Measurements from ENCODE around the gene INPP5B.
"Not testable (repeated sequence)": the region's sequence is repeated elsewhere in the genome, so short reads cannot be mapped to it uniquely, and the experiment has no call there.

The INPP5B gene

DNA sequence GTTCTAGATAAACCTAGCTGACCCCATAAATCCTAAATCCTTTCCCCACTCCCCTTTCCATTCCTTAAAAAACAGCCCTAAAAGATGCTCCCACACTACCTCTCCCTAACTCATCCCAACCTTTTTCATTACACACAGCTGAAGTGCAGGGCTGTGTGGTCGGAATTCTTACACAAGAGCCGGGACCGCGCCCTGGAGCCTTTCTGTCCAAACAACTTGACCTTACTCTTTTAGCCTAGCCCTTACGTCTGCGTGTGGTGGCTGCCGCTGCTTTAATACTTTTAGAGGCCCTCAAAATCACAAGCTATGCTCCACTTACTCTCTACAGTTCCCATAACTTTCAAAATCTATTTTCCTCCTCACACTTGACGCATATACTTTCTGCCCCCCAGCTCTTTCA is 36.0 kb downstream of the INPP5B start:
- not testable (repeated sequence) for DNase-seq

DNA sequence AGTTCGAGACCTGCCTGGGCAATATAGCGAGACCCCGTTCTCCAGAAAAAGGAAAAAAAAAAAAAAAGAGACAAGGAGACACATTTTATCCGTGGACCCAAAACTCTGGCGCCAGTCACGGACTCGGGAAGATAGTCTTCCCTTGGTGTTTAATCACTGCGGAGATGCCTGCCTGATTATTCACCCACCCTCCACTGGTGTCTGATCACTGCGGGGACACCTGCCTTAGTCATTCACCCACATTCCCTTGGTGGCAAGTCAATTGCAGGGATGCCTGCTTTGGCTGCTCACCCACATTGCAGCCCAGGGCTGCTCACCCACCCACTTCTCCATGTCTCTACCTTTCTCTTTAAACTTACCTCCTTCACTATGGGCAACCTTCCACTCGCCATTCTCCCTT is 38.3 kb downstream of the INPP5B start:
- DNase-seq, result not testable (repeated sequence)

DNA sequence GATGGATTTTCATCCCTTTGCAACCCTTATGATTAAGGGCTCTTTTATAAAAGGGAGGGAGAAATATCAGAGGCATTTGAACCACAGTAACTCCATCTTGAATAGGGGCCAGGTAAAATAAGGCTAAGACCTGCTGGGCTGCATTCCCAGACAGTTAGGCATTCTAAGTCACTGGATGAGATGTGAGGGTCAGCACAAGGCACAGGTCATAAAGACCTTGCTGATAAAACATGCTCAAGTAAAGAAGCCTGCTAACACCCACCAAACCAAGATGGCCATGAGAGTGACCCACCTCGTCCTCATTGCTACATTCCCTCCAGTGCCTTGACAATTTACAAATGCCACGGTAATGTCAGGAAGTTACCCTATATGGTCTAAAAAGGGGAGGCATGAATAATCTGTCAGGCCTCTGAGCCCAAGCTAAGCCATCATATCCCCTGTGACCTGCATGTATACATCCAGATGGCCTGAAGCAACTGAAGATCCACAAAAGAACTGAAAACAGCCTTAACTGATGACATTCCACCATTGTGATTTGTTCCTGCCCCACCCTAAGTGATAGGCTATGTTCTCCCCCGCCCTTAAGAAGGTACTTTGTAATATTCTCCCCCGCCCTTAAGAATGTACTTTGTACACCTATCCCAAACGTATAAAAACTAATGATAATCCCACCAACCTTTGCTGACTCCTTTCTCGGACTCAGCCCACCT is 39.3 kb downstream of the INPP5B start:
- not testable (repeated sequence) for DNase-seq

DNA sequence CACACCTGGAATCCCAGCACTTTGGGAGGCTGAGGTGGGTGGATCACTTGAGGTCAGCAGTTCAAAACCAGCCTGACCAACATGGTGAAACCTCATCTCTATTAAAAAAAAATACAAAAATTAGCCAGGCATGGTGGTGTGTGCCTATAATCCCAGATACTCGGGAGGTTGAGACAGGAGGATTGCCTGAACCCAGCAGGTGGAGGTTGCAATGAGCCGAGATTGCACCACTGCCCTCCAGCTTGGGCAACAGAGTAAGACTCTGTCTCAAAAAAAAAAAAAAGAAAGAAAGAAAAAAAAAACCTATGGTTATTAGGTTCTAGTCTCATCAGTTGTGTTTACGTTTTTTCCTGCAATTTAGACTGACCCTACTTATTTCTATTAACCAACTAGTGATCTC is 40.3 kb downstream of the INPP5B start:
- DNase-seq, result not testable (repeated sequence)

DNA sequence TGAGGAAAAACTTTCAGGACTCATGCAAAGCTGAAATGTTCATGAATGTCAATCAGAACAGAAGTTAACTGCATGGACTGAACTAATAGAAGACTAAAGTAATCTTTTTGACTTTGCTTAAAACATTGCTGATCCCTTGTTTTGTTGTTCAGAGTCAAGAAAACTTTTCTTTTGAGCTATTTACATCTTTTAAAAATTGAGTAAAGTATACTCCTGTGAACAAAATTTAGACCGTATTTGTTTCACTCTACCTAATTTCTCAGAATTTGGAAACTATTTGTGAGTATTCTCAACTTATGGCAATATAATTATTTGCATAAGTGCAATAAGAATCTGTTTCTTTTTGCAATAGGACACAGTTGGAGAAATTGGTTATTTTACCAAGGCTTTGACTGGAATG is 41.1 kb downstream of the INPP5B start:
- peak; percentile 8 for DNase-seq

DNA sequence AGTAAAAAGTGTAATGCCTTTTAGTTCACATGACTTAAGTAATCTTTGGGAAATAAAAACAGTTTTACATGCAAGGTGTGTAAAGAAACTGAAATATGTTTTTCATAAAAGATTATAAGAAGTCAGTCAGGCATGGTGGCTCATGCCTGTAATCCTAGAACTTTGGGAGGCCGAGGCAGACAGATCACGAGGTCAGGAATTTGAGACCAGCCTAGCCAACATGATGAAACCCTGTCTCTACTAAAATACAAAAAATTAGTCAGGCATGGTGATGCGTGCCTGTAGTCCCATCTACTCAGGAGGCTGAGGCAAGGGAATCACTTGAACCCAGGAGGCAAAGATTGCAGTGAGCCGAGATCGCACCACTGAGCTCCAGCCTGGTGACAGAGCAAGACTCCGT is 42.9 kb downstream of the INPP5B start:
- not testable (repeated sequence) for DNase-seq

DNA sequence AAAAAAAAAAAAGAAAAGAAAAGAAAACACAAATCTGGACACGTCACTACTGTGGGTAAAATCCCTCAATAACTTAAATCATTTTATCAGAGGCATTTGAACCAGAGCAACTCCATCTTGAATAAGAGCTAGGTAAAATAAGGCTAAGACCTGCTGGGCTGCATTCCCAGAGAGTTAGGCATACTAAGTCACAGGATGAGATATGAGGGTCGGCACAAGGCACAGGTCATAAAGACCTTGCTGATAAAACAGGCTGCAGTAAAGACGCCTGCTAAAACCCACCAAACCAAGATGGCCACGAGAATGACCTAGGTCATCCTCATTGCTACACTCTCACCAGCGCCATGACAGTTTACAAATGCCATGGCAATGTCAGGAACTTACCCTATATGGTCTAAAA is 43.9 kb downstream of the INPP5B start:
- DNase-seq, result no peak

DNA sequence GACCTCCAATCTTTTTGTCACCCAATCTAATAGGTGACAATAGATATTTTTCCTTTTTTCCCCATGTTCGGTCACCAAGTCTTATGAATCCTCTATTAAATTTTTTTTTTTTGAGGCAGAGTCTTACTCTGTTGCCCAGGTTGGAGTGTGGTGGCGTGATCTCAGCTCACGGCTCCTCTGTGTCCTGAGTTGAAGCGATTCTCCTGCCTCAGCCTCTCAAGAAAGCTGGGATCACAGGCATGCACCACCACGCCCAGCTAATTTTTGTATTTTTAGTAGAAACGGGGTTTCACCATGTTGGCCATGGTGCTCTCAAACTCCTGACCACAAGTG is 45.0 kb downstream of the INPP5B start:
- no peak for DNase-seq

DNA sequence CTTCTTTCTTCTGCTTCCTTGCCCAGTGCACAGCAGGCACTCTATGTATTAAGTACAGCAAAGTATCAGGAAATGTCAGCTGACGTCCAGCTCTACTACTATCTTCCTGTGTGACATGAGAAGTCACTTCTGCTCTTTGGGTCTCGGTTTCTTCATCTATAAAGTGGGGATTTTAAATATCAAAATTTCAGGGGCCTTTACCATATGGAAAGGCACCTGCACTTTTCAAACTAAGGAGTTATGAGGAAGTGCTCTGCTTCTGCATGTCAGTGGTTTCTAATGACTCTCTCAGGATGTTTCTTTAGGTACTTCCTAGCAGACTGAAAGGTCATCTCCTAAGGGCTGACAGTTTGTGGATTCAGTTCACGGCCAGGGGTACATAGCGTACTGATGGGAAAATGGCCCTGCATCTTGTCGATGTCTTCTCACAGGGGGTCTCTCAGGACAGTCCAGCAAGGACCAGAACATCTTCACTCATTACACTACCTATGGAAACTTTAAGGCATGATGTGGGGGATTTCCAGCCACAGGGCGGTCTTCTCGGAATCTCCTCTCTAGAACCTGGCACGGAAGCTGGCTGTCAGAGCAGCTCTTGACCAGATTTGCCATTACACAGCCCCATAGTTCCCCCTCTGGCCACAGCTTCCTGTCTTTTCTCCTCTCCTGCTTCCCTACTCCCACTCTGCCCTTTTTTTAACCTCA is 45.5 kb downstream of the INPP5B start:
- no peak for DNase-seq

DNA sequence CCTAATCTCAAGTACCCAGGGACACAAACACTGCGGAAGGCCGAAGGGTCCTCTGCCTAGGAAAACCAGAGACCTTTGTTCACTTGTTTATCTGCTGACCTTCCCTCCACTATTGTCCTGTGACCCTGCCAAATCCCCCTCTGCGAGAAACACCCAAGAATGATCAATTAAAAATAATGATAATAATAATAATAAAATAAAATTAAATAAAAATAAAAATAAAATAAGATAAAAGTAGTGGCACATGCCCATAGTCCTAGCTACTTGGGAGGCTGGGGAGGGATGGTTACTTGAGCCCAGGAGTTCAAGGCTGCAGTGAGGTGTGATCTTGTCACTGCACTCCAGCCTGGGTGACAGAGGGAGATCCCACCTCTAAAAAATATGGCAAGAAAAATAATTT is 49.3 kb downstream of the INPP5B start:
- DNase-seq, result not testable (repeated sequence)

DNA sequence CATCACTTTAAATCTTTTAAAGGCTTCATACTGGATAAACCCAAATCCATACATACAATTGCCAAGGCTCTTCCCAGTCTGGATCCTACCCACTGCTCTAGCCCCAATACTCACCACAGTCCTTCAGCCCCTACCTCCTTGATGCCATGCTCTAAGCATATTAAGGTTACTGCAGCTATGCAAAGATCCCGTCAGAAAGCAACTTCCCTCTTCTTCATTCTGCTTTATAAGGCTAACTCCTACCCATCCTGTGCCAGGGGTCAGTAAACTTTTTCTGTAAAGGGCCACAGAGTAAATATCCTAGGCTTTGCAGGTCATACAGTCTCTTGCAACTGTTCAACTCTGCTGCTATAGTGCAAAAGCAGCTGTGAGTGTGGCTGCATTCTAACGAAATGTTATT is 53.2 kb downstream of the INPP5B start:
- no peak for DNase-seq

DNA sequence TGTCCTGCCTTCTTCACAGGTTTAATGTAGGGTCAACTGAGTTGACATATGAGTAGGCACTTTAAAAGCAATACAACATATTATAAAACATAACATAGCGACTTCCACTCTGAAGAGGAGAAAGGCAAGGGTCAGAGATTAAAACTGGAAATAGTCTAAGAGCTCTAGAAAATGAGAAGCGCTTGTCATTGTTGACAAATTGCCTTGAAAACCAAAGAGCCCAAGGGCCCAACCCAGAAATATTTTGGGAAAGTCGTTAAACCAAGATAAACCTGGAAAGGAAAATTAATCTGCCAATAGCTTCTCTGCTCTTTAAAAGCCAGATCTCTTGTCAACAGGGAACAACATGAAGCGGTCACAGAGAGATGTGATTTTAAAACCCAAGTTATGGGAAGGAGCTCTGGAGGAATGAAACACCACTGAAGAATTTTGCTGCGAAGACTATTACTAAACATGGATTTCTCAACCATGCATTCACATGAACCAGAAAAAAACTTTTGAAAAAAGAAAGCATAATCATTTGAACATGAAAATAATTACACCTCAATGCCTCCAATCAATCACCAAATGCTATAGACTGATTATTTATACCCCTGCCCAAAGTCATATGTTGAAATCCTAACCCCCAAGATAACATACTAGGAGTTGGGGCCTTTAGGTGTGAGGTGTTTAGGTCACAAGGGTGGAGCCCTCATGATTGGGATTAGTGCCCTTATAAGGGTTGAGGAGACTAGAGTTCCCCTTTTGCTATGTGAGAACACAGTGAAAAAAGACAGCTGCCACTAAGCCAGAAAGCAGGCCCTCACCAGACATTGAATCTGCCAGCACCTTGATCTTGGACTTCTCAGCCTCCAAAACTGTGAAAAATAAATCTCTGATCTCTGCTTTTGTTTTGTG is 54.5 kb downstream of the INPP5B start:
- DNase-seq, result no peak

DNA sequence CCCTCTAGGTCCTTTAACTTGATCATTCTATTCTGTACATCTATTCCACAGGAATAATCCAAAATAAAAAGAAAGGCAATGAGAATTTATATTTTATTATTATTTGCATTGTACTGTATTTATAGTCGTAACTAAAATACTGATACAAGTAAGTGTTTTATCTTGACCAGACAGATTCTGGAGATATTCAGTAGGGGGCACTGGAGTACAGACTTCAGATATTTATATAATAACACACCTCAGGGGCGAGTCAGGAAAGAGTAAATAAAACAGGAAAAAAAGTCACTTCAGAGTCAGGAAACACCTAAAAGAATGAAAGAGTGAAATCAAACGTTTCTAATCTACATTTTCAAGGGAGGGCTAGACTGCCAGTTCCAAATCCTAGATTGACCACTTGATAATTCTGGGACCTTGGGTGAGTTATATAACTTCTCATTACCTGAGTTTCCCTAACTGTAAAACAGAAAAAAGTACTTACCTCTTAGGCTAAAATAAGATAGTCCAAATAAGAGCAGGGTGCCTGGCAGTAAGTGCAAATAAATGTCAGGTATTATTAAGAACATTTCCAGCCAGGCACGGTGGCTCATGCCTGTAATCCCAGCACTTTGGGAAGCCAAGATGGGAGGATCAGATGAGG is 56.4 kb downstream of the INPP5B start:
- DNase-seq, result peak; percentile 87

DNA sequence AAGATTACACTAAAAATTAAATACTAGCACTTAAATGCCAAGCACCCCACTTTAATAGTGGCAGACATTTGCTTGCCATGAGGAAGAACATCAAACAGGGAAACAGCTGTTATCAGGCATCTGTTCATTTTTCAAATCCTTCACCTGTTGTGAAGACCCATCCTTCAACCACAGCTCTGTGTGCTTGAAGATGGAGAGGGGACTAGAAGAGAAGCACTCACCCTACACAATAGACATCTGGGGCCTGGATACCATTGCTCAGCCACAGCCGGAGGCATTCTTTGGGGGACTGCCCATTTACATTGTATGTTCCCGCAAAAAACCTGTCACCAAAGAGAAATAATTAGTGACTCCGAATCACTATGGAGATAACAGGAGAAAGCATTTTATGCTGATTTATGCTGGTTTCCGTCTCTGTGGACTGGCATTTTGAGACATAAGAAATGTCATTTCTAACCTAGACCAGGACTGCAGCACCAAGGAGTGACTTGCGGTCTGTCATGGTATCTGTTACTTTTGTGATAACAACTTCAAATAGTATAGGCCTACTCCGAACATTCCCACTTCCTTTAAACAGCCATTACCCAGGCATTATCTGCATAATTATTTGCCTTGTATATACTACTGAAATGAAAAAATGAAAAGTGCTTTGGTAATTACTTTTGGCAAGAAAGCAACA is 58.7 kb downstream of the INPP5B start:
- no peak for DNase-seq

DNA sequence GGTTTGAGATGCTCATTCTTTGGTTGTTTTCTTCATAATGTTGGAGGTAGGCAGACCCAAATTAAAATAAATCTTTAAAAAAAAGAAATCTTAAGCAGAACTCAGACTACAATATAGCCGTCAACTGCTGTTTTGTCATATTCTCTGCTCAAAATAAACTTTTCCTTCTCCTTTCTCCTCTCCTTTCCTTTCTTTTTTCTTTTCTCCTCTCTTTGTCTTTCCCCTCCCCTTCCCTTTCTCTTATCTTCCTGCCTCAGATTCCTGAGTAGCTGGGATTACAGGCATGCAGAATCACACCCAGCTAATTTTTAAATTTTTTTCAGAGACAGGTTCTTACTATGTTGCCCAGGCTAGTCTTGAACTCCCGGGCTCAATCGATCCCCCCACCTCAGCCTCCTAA is 62.7 kb downstream of the INPP5B start:
- no peak for DNase-seq

DNA sequence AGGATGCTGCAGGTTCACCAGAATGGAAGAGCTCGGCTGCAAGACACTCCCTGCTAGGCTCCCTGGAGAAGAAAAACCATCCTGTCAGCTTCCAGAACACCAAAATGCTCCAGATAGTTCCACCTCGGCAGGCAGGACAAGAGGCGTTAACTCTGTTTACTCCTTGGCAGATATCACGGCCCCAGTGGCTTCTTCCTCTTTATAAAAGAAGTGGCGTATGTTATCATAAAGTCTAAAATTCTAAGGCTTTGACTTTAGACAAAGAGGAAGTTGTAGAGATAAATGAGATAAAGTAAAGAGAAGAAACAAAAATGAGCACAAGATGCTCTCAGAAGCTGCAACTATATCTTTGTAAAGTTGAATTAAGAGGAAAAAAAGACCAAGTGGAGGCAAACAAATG is 63.2 kb downstream of the INPP5B start:
- no peak for DNase-seq

DNA sequence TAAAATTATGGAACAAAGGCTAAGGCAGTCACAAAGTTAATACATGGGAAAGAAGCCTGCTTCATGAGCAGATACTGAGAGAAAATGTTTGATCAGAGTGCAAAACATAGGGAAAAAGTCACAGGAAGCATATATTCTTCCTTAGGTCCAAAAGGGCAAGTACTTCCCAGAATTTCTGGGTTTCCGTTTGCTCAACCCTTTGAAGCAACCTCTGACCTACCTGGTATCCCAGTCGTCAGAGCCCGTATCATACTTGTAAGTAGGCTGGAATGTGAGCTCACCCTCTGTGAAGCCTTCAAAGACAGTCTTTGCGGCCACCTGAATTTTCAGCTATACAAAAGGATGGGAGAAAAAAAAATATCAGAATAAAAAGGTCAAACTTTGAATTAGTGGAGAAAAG is 67.0 kb downstream of the INPP5B start:
- no peak for DNase-seq

DNA sequence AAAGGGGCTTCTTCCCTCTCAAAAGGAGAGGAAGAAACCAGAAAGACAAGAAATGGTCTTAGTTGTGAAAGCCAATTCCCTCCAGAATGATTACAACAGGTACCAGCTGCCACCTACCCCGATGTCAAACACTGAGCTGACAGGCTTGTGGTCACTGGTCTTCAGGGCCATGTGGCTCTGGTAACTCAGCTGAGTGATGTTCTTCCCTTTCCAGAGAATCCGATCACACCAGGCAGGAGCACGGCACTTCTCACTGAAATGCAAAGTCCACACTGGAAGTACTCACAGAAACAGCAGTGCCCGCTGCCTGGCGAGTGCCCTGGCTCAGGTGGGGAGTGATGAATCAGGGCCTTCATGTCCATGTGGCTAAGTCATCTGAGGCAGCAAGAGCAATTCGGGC is 68.8 kb downstream of the INPP5B start:
- no peak for DNase-seq

DNA sequence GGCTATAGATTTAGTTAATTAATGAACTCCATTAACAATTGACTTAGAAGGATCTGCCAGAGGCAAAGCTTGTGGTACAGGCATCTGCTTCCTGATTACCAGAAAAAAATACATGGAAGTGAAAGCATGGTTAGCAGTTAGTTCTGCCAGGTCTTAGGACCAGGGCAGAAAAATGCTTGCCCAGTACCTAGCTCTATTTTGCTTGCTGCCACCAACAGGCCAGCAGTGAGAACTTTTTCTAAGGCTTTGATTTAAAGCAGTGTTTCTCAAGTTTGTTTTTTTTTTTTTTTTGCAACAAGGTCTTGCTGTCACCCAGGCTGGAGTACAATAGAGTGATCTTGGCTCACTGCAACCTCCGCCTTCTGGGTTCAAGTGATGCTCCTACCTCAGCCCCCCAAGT is 71.0 kb downstream of the INPP5B start:
- peak; percentile 18 for DNase-seq

DNA sequence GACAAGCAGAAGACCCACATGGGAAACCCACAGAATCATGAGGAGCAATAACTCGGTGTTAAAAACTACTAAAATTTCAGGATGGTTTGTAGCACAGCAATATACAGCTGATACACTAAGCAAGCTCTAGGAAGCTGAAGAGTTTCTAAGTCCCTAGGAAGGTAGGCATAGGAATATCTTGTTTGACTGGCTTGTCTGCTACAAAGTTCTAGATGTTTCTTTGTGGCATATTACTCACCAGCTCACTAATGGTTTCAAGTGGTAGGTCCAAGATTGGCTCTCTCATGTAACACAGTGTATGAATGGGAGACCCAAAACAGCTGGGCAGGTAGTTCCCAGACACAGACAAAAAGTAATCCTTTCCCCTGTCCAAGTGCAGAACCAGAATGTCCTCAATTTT is 74.2 kb downstream of the INPP5B start:
- DNase-seq, result no peak

DNA sequence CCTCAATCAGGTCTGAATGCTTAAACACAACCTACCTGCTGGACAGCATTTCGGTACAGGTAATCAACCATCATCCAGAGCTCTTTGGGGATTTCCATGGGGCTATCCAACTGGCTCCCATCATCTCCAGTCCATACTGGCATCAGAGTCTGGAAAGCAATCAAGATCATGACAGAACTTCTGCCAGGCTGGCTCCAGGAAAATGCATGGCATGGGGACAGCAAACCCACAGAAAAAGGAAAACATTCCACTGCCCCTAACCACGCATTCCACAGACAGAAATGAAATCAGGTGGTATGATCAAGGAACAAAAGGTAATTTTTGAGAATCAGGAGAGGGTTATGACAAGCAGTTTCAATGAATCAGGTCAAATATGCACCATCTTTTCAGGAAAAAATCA is 78.4 kb downstream of the INPP5B start:
- DNase-seq, result no peak

DNA sequence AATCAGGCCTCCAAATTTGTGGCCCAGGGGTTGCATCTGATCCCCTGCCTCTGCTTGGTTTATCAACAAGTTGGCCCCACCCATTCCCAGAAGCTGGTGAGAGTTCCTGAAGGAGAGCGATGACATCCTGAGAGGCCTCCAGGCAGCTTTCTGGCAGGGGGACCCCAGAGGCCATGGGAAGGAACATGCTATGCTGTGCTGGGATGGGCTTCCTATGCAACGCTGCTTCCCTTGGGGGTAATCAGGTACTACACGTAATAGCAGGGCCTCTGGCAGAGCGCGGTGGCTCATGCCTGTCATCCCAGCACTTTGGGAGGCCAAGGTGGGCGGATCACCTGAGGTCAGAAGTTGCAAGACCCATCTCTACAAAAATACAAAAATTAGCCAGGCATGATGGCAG is 79.1 kb downstream of the INPP5B start:
- DNase-seq, result peak; percentile 9

DNA sequence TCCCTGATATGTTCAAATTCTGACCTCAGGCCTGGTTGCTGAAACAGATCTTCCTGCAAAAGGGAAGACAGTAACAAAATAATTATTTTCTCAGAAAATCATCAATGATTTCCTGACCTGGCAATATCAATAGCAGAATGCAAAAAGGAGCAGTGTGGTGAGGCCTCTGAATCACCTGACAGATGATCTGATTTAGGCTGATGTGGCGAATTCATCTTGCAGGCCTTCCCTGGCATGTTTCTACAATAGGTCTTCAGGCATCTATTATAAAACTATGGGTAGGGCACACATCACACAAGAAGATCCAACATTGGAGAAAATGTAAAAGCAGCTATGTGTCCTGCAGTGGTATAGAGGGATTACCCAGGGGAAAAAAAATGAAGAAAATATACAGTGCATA is 80.4 kb downstream of the INPP5B start:
- DNase-seq, result no peak

All from DMS53 (cell line).